Measurements from ENCODE around the gene MUC20. TPM values are rescaled to one million over a fixed set of nuclear protein-coding genes. Genes with fewer than 3 reads are reported as not detected.

MUC20 gene
- total RNA-seq, 1 experiment from 2014 or later, result not detected

GRCh38 chr3:195744437-195744836 lies 23.7 kb downstream of the MUC20 start:
- H3K4me2 ChIP-seq (ENCODE audit: insufficient read depth, insufficient read length, low read length), result no peak overlapping the region
- H2BK120ac ChIP-seq (ENCODE audit: low read depth, low read length, poor library complexity, severe bottlenecking), result no peak overlapping the region
- H3K56ac ChIP-seq (ENCODE audit: insufficient read length, low read depth, low read length), result no peak overlapping the region
- H2AK5ac ChIP-seq (ENCODE audit: insufficient read length, low read length), result no peak overlapping the region
- no peaks in the 10 kb centered on the region for H3K79me2 ChIP-seq (ENCODE audit: insufficient read depth, low read length)
- H3K4me1 ChIP-seq (ENCODE audit: insufficient read depth, low read length), result no peaks in the 10 kb centered on the region
- peaks cover 5 to 6% of the 10 kb centered on the region in 2 experiments; a peak in 4 of 5 replicates for H3K9me3 Mint-ChIP-seq
- peak overlapping the region in 1 of 3 experiments; percentile 20; a peak in 1 of 7 replicates for H3K27ac Mint-ChIP-seq
- H2AFZ ChIP-seq (ENCODE audit: low read length), result no peak overlapping the region
- H2BK15ac ChIP-seq (ENCODE audit: low read depth, low read length), result no peak overlapping the region
- no peak overlapping the region for H3K27ac ChIP-seq (ENCODE audit: insufficient read length, low read depth, low read length)
- H3K9me3 ChIP-seq (ENCODE audit: control insufficient read depth, low read depth, low read length), result no peaks in the 10 kb centered on the region
- H3K4me3 Mint-ChIP-seq, result no peak overlapping the region; a peak in 1 of 5 replicates
- H2BK5ac ChIP-seq (ENCODE audit: insufficient read length, low read length), result no peak overlapping the region
- H3K27me3 Mint-ChIP-seq (ENCODE audit: low read depth), result peaks cover 74% of the 10 kb centered on the region
- H2BK20ac ChIP-seq (ENCODE audit: low read depth, low read length, poor library complexity, severe bottlenecking), result no peak overlapping the region
- H3K27me3 ChIP-seq (ENCODE audit: insufficient read depth, low read length), result peaks cover 9% of the 10 kb centered on the region; the same call in 1 of the 2 replicates
- no peak overlapping the region for H3K9ac ChIP-seq (ENCODE audit: extremely low read depth, insufficient read length, low read length)
- H3K23me2 ChIP-seq (ENCODE audit: insufficient read length, low read depth, low read length, poor library complexity, severe bottlenecking), result no peaks in the 10 kb centered on the region
- H3K4me1 Mint-ChIP-seq, result peaks cover 0 to 2% of the 10 kb centered on the region in 2 experiments; a peak in 2 of 4 replicates
- H4K8ac ChIP-seq (replicated peaks; ENCODE audit: insufficient read length, low read depth, low read length), result no peak overlapping the region
- H3K36me3 Mint-ChIP-seq (ENCODE audit: insufficient read depth in 1 of 3, low read depth in 3 of 3), result peaks cover 0 to 6% (median 0%) of the 10 kb centered on the region in 3 experiments; a peak in 4 of 7 replicates
- H4K20me1 ChIP-seq (ENCODE audit: control insufficient read depth, insufficient read depth, insufficient read length), result no peaks in the 10 kb centered on the region
- H3K23ac ChIP-seq (ENCODE audit: insufficient read length, low read depth, low read length), result no peak overlapping the region
- no peak for TF ChIP-seq CTCF (conservative IDR thresholded peaks at IDR 0.05)
- no peak overlapping the region for H3K14ac ChIP-seq (ENCODE audit: insufficient read depth, low read length)
- H2BK12ac ChIP-seq (ENCODE audit: insufficient read length, low read depth, low read length), result no peak overlapping the region
- H3K4ac ChIP-seq (ENCODE audit: low read depth, low read length), result no peak overlapping the region
- no peaks in the 10 kb centered on the region for H3K79me1 ChIP-seq (ENCODE audit: insufficient read depth, low read depth, low read length, poor library complexity, severe bottlenecking)
- H3K18ac ChIP-seq (ENCODE audit: insufficient read length, low read depth, low read length), result no peak overlapping the region
- DNase-seq, result no peak
- no peak overlapping the region for H3T11ph ChIP-seq (ENCODE audit: low read length)
- no CpG with 5 or more reads among the region's 4 CpGs for WGBS (ENCODE audit: extremely low coverage, insufficient read length, low lambda C conversion rate)
- no peak overlapping the region for H4K91ac ChIP-seq (ENCODE audit: insufficient read length, low read depth, low read length)
- no peak overlapping the region for H4K5ac ChIP-seq (ENCODE audit: insufficient read length, low read depth, low read length)

Data from H9 (cell line).